A673 (cell line): ENCODE data around the gene SLC19A1. TPM values are rescaled to one million over a fixed set of nuclear protein-coding genes. Genes with fewer than 3 reads are reported as not detected.

Experiments used
- BruUV-seq: library from RNA; stranded (reverse); fragments of 400-500 nt; replicated peaks from 2 replicates; lab custom pipeline; 2021; lab: Mats Ljungman, UMichigan
- CTCF ChIA-PET: fragments of 300-600 bp; sonication (Branson Sonifier 250); formaldehyde crosslinking; loops from one replicate; lab custom pipeline; 2022; ENCODE audit warnings: antibody characterized with exemption; lab: Charles Lee
- POLR2A ChIA-PET: fragments of 300-600 bp; sonication (Branson Sonifier 250); formaldehyde crosslinking; loops from one replicate; lab custom pipeline; 2022; ENCODE audit warnings: antibody characterized with exemption; ENCODE audit not compliant: low non-redundant PET; lab: Charles Lee
- DNase-seq: peaks from one replicate; pipeline ENCODE4 v3.0.0-alpha.2; 2015; ENCODE audit warnings: low spot score
- H3K27ac ChIP-seq: fragments of 200-600 bp; sonication (generic); 2 replicates; pipeline ENCODE4 v1.5.1; 2016; ENCODE audit warnings: mixed run types, low read depth, mild to moderate bottlenecking, mixed read lengths, antibody characterized with exemption, low read length; ENCODE audit not compliant: poor library complexity, severe bottlenecking
- H3K27me3 ChIP-seq: fragments of 200-600 bp; sonication (generic); replicated peaks from 2 replicates; pipeline ENCODE4 v1.6.1; 2017; ENCODE audit warnings: mixed run types, low read depth, mild to moderate bottlenecking, mixed read lengths, antibody characterized with exemption, low read length; ENCODE audit not compliant: insufficient read depth, poor library complexity
- H3K36me3 ChIP-seq: fragments of 200-600 bp; sonication (generic); 2 replicates; pipeline ENCODE4 v1.6.1; 2016; ENCODE audit warnings: mixed run types, mild to moderate bottlenecking, mixed read lengths, antibody characterized with exemption, low read length; ENCODE audit not compliant: insufficient read depth, poor library complexity, severe bottlenecking
- H3K4me1 ChIP-seq: fragments of 200-600 bp; sonication (generic); 2 replicates; pipeline ENCODE4 v1.6.1; 2017; ENCODE audit warnings: mixed run types, mild to moderate bottlenecking, mixed read lengths, antibody characterized with exemption, low read length; ENCODE audit not compliant: insufficient read depth, poor library complexity, severe bottlenecking
- H3K4me3 ChIP-seq: fragments of 200-600 bp; sonication (generic); 2 replicates; pipeline ENCODE4 v1.5.1; 2016; ENCODE audit warnings: low read depth, mixed run types, mild to moderate bottlenecking, mixed read lengths, low read length; ENCODE audit not compliant: poor library complexity, severe bottlenecking
- H3K9me3 ChIP-seq: fragments of 200-600 bp; sonication (generic); 2 replicates; pipeline ENCODE4 v1.6.1; 2016; ENCODE audit warnings: mixed run types, low read depth, mild to moderate bottlenecking, mixed read lengths, antibody characterized with exemption, low read length; ENCODE audit not compliant: poor library complexity, severe bottlenecking
- CTCF ChIP-seq: fragments of 300-800, 200-600 bp; sonication (generic); conservative IDR thresholded peaks from 2 replicates; pipeline ENCODE4 v1.5.1; 2017; ENCODE audit warnings: low read depth, mild to moderate bottlenecking, antibody characterized with exemption, low read length, moderate library complexity, mixed read lengths
- EZH2 ChIP-seq: fragments of 200-600 bp; sonication (generic); IDR thresholded peaks from 2 replicates; pipeline ENCODE4 v1.6.1; 2017; ENCODE audit warnings: borderline replicate concordance, low read depth, mild to moderate bottlenecking, mixed read lengths, antibody characterized with exemption, low read length; ENCODE audit not compliant: poor library complexity, severe bottlenecking
- intact Hi-C: fragments of 100-400 bp; cut with micrococcal nuclease; formaldehyde crosslinking; loops from one replicate; pipeline ENCODE4 v1.10.0; 2022; ENCODE audit not compliant: unreplicated experiment
- total RNA-seq: library from RNA; stranded (reverse); gene quantifications from 2 replicates; pipeline ENCODE4 v1.2.3, GENCODE V29; 2021

Gene SLC19A1
- total RNA-seq, 1 experiment from 2014 or later = 72.1 TPM

GRCh38 chr21:45559216-45560105, 17.2 kb upstream of the SLC19A1 start:
- TF ChIP-seq CTCF (no peak), EZH2 (no peak)
- ChIA-PET CTCF (no interaction called here), POLR2A (no interaction called here)
- BruUV-seq = no TSS peak
- no peaks in the 10 kb centered on the region for H3K4me1 ChIP-seq
- no peak for DNase-seq
- H3K27ac ChIP-seq = no peak overlapping the region
- H3K27me3 ChIP-seq = no peaks in the 10 kb centered on the region
- H3K36me3 ChIP-seq = no peaks in the 10 kb centered on the region
- H3K4me3 ChIP-seq = no peak overlapping the region
- intact Hi-C loops = loop anchor here (5.0 kb wide), 1 partner anchor 83 kb away; the partner anchor contains the start of gene PCBP3
- H3K9me3 ChIP-seq = no peaks in the 10 kb centered on the region

GRCh38 chr21:45558044-45558721, 15.9 kb upstream of the SLC19A1 start:
- H3K27me3 ChIP-seq = no peaks in the 10 kb centered on the region
- no peak for DNase-seq
- H3K36me3 ChIP-seq = no peaks in the 10 kb centered on the region
- POLR2A ChIA-PET = no interaction called here
- H3K9me3 ChIP-seq = no peaks in the 10 kb centered on the region
- H3K4me3 ChIP-seq = no peak overlapping the region
- no peaks in the 10 kb centered on the region for H3K4me1 ChIP-seq
- intact Hi-C loops = loop anchor here (5.0 kb wide), 1 partner anchor 84 kb away; the partner anchor contains the start of gene PCBP3
- CTCF ChIA-PET = no interaction called here
- no TSS peak for BruUV-seq
- no peak overlapping the region for H3K27ac ChIP-seq
- no peak for TF ChIP-seq CTCF
- no peak for TF ChIP-seq EZH2

GRCh38 chr21:45557616-45558043, 15.4 kb upstream of the SLC19A1 start:
- ChIA-PET POLR2A (no interaction called here), CTCF (no interaction called here)
- Histone ChIP-seq H3K27me3 (no peaks in the 10 kb centered on the region), H3K27ac (no peak overlapping the region), H3K4me3 (no peak overlapping the region), H3K4me1 (no peaks in the 10 kb centered on the region), H3K9me3 (no peaks in the 10 kb centered on the region), H3K36me3 (no peaks in the 10 kb centered on the region)
- no TSS peak for BruUV-seq
- TF ChIP-seq CTCF (no peak), EZH2 (no peak)
- no peak for DNase-seq
- intact Hi-C loops = loop anchor here (5.0 kb wide), 1 partner anchor 85 kb away; the partner anchor contains the start of gene PCBP3
